T-helper 1 cell treated with Interleukin-12 subunit alpha and Interleukin-12 subunit beta and Interleukin-4 antibody, amounts not matched to agents 30 ng/mL and 1 ng/mL, for 36 hours (primary cell): ENCODE results near the gene SORCS2. TPM values are rescaled to one million over a fixed set of nuclear protein-coding genes. Genes with fewer than 3 reads are reported as not detected.

Experiments
- intact Hi-C: fragments of 100-400 bp; cut with micrococcal nuclease; formaldehyde crosslinking; loops from one replicate; pipeline ENCODE4 v1.15.1; 2024
- total RNA-seq: library from RNA; stranded (reverse); gene quantifications from 2 replicates; pipeline ENCODE4 v1.2.3, GENCODE V29; 2022

Gene SORCS2
- total RNA-seq, 1 donor from 2014 or later = not detected

- intact Hi-C loops = no loop called here
These were observed 69.8 kb downstream of the SORCS2 start for GRCh38 chr4:7262134-7262533.

- intact Hi-C loops = no loop called here
These were observed 70.8 kb downstream of the SORCS2 start for GRCh38 chr4:7263166-7263565.

- intact Hi-C loops = no loop called here
These were observed 72.4 kb downstream of the SORCS2 start for GRCh38 chr4:7264694-7265093.

- intact Hi-C loops = no loop called here
These were observed 74.4 kb downstream of the SORCS2 start for GRCh38 chr4:7266525-7267292.

GRCh38 chr4:7267829-7268228 is 75.5 kb downstream of the SORCS2 start:
- intact Hi-C loops = no loop called here

GRCh38 chr4:7268941-7269340 is 76.6 kb downstream of the SORCS2 start:
- intact Hi-C loops = no loop called here

- intact Hi-C loops = no loop called here
These were observed 77.8 kb downstream of the SORCS2 start for GRCh38 chr4:7270121-7270520.

- intact Hi-C loops = no loop called here
These were observed 80.1 kb downstream of the SORCS2 start for GRCh38 chr4:7272404-7272803.

- intact Hi-C loops = no loop called here
These were observed 81.5 kb downstream of the SORCS2 start for GRCh38 chr4:7273738-7274297.

GRCh38 chr4:7275067-7275466 is 82.7 kb downstream of the SORCS2 start:
- intact Hi-C loops = no loop called here

- intact Hi-C loops = no loop called here
These were observed 83.3 kb downstream of the SORCS2 start for GRCh38 chr4:7275490-7276154.

- intact Hi-C loops = no loop called here
These were observed 84.2 kb downstream of the SORCS2 start for GRCh38 chr4:7276515-7276914.

GRCh38 chr4:7278071-7278765 is 85.9 kb downstream of the SORCS2 start:
- intact Hi-C loops = no loop called here

- intact Hi-C loops = no loop called here
These were observed 86.6 kb downstream of the SORCS2 start for GRCh38 chr4:7278981-7279380.

GRCh38 chr4:7279902-7280301 is 87.6 kb downstream of the SORCS2 start:
- intact Hi-C loops = no loop called here

- intact Hi-C loops = no loop called here
These were observed 88.8 kb downstream of the SORCS2 start for GRCh38 chr4:7280926-7281690.

GRCh38 chr4:7281691-7282665 is 89.6 kb downstream of the SORCS2 start:
- intact Hi-C loops = no loop called here

- intact Hi-C loops = no loop called here
These were observed 90.6 kb downstream of the SORCS2 start for GRCh38 chr4:7282786-7283440.

GRCh38 chr4:7285244-7286094 is 93.1 kb downstream of the SORCS2 start:
- intact Hi-C loops = no loop called here
